GM18861 (cell line): ENCODE measurements around the gene ADAMTSL3.
"Not testable (repeated sequence)": the region's sequence is repeated elsewhere in the genome, so short reads cannot be mapped to it uniquely, and the experiment has no call there.

Experiments used
- ATAC-seq: cut with Tn5 transposase; IDR thresholded peaks from one replicate; pipeline ENCODE4 v1.9.1; 2021; ENCODE audit not compliant: unreplicated experiment

ADAMTSL3 gene

DNA sequence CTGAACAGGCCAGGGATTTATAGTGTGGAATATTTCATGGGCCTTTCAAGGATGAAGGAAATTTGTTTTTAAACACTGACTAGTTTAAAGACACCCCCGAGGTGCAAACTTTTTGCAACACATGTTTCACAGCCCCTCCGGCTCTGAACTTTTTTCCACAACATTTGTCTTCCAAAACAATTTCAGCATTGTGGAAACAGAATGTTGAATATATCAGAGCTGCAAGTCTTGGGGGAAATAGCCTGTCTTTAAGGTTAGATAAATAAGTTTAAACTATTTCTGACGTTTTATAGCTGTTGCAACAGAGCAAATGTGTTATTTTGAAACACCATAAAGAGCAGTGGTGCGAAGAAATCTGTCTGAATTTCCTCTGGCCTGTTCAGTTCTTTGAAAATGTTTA is 352.5 kb downstream of the ADAMTSL3 start:
- ATAC-seq, result no peak

- no peak for ATAC-seq
These were observed 355.7 kb downstream of the ADAMTSL3 start for GRCh38 chr15:84009616-84010015.

DNA sequence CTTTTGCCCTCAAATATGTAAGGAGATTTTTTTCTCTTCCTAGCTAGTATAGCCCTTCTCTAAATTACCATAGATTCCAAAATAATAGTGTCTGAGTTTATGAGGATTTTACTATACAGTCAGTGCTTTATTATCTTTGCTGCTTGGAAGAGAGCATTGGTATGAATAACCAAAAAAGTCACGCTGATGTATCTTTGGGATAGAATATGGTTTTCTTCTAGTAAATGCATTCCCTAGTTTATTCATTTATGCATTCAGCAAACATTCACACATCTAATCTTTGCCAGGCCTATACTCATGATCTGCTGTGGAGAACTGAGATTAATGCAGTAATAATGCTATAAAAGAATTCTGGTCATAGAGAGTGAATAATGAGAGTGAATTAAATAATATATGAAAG is 356.3 kb downstream of the ADAMTSL3 start:
- ATAC-seq, result no peak

DNA sequence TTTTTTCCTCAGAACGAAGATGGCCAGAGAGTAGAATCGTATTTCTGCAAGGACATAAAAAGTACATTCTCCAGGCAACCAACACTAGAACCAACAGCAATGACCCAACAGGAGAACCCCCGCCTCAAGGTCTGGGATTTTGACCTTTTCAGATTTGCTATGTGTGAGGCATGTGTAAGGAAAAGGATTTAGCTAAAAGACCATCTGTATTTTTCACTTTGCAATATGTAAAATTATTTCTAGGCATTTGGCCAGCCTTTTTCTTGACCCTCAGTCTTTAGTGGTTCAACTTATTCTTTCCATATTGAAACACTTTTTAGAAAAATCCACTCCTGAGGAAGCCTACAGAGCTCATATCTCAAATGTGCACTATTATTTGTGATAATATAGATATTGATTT is 362.4 kb downstream of the ADAMTSL3 start:
- no peak for ATAC-seq

DNA sequence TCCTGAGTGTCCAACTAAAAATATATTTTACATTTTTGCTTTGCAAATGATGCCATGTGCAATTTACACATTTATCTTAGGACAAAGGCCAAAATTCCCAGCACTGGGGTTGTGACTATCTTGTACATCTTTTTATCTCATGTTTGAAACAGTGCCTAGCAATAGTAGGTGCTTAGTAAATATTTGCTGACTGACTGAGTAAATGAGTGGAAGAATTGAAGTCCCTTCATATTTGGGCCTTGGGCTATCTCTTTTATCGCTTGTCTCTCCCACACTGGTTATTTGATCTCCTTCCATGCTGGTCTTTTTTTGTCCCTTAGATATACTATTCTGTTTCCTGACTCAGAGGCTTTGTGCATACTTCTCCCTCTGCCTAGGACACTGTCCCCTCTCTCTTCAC is 368.6 kb downstream of the ADAMTSL3 start:
- ATAC-seq, result no peak

DNA sequence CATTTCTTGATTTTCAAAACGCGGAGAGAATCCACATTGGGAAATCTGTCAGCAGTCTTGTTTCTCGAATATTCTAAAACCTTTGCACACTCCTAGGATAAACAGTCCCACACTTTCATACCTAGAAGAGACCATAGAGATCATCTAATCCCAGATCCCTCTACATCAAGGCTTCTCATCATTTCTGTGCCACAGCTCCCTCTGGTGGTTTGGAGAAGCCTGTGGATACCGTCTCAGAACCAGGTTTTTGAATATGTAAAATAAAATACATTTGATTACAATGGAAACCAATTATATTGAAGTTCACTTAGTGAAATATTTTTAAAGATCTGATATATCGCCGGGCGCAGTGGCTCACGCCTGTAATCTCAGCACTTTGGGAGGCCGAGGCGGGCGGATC is 369.7 kb downstream of the ADAMTSL3 start:
- ATAC-seq, result no peak

DNA sequence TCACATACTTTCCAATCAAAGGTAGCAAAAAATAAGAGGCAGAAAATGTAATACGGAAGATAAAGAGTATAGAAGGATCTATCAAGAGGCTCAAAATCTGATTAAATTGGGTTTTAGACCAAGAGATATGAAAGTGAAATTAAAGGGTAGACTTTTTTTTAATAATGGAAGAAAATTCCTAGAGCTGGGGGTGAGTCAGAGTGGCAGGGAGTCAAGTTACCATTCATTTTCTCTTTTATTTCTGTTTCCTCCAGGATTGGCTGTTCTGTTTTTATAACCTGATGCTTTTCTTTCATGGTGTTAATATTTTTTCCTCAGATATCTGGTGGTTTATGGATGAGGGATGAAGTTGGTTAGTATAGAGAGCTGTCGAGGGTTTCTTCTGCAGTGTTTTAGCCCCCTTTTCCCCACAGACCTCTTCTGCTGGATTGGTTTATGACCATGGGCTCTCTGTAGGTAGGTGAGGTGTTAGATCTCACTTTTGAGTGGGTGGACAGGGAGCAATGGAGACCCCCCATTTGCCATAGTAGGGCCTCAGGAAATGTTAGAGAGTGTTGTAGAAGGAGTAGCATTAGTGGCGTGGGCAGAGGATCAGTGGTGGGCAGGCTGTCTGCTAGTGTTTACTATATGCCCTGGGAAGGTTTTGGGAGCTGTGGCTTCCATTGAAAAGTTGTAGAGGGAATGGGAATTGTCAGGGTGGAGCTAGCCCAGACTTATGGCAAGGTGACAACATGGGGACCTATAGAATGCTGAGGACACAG is 380.1 kb downstream of the ADAMTSL3 start:
- ATAC-seq, result no peak

GRCh38 chr15:84034578-84035398 is 380.9 kb downstream of the ADAMTSL3 start:
- ATAC-seq, result no peak

GRCh38 chr15:84035399-84035766 is 381.5 kb downstream of the ADAMTSL3 start:
- no peak for ATAC-seq

DNA sequence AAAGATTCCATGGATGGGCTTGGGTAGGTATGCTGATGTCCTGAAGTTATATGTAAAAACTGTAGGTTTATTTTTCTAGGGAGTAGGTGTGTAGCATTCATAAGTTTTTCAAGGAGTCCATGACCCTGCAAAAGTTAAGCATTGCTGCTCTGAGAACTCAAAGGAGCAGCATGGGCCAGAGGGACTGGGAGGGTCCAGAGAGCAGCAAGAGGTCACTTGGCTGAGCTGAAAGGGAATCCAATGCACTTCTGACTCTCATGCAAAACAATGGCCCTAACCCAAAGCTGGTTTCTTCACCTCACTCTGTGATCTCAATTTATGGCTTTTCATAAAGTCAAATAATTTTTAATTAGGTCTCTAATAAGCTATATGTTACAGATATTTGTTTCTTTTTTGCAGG is 383.4 kb downstream of the ADAMTSL3 start:
- no peak for ATAC-seq

- ATAC-seq, result not testable (repeated sequence)
These were observed 388.6 kb downstream of the ADAMTSL3 start for GRCh38 chr15:84042434-84043056.

- ATAC-seq, result no peak
These were observed 392.2 kb downstream of the ADAMTSL3 start for GRCh38 chr15:84046064-84046637.

DNA sequence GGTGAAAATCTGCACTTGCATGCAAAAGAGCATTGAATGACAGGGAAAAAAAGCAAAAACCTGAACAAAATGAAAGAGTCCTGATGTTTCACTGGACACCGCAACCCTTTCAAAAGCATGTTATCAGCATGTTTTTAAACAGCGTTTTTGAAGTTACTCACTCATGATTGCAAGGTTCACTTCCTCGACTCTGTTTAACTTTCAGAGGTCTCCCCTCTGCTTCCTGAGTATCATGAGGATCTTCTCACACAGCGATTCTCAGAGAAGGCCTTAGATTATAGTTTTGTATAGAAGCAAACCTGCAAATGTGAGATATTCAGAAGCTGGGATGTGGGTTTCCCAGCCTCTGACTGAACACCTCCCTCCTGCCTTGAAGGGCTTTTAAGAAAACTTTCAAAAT is 395.6 kb downstream of the ADAMTSL3 start:
- not testable (repeated sequence) for ATAC-seq

DNA sequence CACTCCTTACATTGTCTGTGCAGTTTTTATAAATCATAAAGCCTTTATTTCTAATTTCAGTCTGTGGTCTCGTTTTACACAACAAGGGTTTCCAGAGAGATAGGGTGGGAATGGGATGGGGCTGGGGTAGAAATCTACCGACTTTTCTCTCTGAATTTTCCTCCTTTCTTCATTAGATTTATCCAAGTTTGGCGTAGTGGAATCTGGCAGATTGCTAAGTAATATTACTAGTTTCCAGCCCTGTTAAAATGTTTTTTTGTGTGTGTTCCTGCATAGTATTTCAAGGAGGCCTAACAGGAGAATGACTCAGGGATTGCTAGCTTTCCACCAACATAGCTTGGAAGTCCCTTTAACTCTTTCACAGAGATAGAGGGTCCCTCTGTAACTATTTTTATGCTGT is 396.2 kb downstream of the ADAMTSL3 start:
- no peak for ATAC-seq

DNA sequence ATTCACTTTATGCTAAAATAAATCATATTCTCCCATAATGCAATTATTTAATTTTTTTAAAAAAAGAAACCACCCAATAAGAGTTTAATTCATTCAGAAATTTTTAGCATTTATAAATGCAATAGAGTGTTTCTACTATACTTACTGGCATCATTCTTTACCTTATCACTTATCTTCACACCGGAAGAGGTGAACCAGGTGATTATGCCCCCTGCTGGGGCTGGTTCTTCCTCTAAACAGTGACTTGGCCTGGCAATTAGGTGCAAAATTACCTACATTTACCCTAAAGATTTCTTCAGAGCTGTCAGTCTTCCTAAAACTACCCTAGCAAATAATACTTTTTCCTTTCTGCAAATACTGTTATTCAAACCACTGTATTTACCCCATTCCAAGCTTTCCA is 397.2 kb downstream of the ADAMTSL3 start:
- not testable (repeated sequence) for ATAC-seq

- ATAC-seq, result not testable (repeated sequence)
These were observed 400.6 kb downstream of the ADAMTSL3 start for GRCh38 chr15:84054544-84054943.

GRCh38 chr15:84057714-84058331 is 403.9 kb downstream of the ADAMTSL3 start:
- ATAC-seq, result no peak

- ATAC-seq, result not testable (repeated sequence)
These were observed 409.8 kb downstream of the ADAMTSL3 start for GRCh38 chr15:84063674-84064073.

DNA sequence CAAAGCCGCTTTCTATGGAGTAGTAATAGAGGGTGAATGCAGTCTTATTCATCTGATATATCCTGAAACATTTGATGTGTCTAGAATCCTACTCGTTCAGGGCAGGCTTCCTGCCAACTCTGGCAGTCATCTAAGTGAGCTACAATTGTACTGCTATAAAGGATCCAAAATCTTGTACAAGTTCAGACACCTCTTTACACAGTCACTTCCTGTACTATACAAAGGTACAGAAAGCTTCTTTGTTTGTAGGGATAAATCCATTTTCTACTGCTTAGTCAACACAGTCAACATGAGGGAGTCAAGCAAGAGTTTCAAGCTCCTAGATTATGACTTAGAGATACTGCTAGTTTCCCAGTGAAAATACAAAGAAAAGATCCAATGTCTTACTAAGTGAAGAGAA is 414.8 kb downstream of the ADAMTSL3 start:
- not testable (repeated sequence) for ATAC-seq

- not testable (repeated sequence) for ATAC-seq
These were observed 424.1 kb downstream of the ADAMTSL3 start for GRCh38 chr15:84078038-84078437.

GRCh38 chr15:84079325-84079884 is 425.5 kb downstream of the ADAMTSL3 start:
- not testable (repeated sequence) for ATAC-seq
